WERI-Rb-1 (cell line): ENCODE measurements around the gene PLCG2.

Source experiments
- DNase-seq: peaks from one replicate; pipeline ENCODE4 v3.0.0-alpha.2; 2020
- H3K27ac ChIP-seq: fragments of 250-450 bp; sonication (Bioruptor Pico); 2 replicates; pipeline ENCODE4 v1.5.1; 2020; ENCODE audit warnings: mild to moderate bottlenecking, moderate library complexity
- H3K27me3 ChIP-seq: fragments of 250-450 bp; sonication (Bioruptor Pico); 2 replicates; pipeline ENCODE4 v1.5.1; 2021; ENCODE audit warnings: mild to moderate bottlenecking, low read depth, moderate library complexity; ENCODE audit not compliant: insufficient read depth, severe bottlenecking
- H3K36me3 ChIP-seq: fragments of 250-450 bp; sonication (Bioruptor Pico); 2 replicates; pipeline ENCODE4 v1.5.1; 2020; ENCODE audit warnings: mild to moderate bottlenecking, moderate library complexity
- H3K4me3 ChIP-seq: 2 replicates; pipeline ENCODE4 v1.5.1; 2011; ENCODE audit warnings: low read depth, mild to moderate bottlenecking, control low read depth, low read length
- H3K9me3 ChIP-seq: fragments of 250-450 bp; sonication (Bioruptor Pico); 2 replicates; pipeline ENCODE4 v1.5.1; 2021; ENCODE audit warnings: mild to moderate bottlenecking, moderate library complexity; ENCODE audit not compliant: severe bottlenecking
- CTCF ChIP-seq: IDR thresholded peaks from 2 replicates; pipeline ENCODE4 v1.5.1; 2011; ENCODE audit warnings: low read depth, mild to moderate bottlenecking, control low read depth, inconsistent platforms, low read length

The PLCG2 gene

GRCh38 chr16:81860287-81861266 lies 81.5 kb downstream of the PLCG2 start:
- no peaks in the 10 kb centered on the region for H3K9me3 ChIP-seq
- H3K27ac ChIP-seq = no peak overlapping the region
- no peaks in the 10 kb centered on the region for H3K36me3 ChIP-seq
- no peaks in the 10 kb centered on the region for H3K27me3 ChIP-seq
- no peak overlapping the region for H3K4me3 ChIP-seq
- no peak for TF ChIP-seq CTCF
- DNase-seq = no peak

DNA sequence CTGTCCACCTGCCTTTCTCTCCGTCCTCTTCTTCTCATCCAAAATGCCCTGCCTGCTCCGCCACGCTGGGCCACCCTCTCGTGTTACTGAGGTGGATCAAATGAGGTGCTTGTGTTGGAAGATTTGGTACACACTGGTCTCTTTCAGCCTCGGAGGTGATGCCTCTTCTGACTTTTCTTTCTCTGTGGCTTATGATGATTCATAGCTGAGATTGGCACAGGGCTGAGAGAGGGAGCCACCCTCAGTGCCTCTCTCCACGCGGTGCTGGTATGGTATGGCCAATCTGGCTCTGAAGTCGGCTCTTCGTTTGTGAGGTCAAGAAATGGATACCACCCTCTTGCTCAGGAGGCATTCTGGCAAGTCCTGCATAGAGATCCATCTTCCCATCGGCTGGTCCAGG lies 82.4 kb downstream of the PLCG2 start:
- Histone ChIP-seq H3K4me3 (no peak overlapping the region), H3K9me3 (no peaks in the 10 kb centered on the region), H3K27ac (no peak overlapping the region), H3K36me3 (no peaks in the 10 kb centered on the region), H3K27me3 (no peaks in the 10 kb centered on the region)
- no peak for DNase-seq
- no peak for TF ChIP-seq CTCF

DNA sequence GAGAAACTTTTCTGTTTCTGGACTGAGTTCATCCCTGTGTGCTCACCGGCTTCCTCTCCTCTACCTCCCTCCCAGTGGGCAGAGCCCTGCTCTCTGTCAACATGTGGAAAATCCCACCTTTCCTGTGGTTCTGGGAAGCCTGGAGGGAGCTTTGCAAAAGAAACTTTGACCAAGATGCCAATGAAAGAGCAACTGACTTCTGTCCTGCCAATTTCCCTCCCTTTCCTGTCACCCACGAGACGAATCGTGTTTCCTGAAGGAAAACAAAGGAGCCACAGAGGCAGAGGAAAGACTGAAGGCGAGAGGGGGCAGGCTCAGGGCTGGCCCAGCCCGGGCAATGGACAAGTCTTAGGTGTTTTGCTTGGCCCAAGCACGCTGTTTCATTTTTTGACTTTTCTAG lies 82.8 kb downstream of the PLCG2 start:
- Histone ChIP-seq H3K27me3 (no peaks in the 10 kb centered on the region), H3K27ac (no peak overlapping the region), H3K4me3 (no peak overlapping the region), H3K9me3 (no peaks in the 10 kb centered on the region), H3K36me3 (no peaks in the 10 kb centered on the region)
- DNase-seq = no peak
- no peak for TF ChIP-seq CTCF

DNA sequence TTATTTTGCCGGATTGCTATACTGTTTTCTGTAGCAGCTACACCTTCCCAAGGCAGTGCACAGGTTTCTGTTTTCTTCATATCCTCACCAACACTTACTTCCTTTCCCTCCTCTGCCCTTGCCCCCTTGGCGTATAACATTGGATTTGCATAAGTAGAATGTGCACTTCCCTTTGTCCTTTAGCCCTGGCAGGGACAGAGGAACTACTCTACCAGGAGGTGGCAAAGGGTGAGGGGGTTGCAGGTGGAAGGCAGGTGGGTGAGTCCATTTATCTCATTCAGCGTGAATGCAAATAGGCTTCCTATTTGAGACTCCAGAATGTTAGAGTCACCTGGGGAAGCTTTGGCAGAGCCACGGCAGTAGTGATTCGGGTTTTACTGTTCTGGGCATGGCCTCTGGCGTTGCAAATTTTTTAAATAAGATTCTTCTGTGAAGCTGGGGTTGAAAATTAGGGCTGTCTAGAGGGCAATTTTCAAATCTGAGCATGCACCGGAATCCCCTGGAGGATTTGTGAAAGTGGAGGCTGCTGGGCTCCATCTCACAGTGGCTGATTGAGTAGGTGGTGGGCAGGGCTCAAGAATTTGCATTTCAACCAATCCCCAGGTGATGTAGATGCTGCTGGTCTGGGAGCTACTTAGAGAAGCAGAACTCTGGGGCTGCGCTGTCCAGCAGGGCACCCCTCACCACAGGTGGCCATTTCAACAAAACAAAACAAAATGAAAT lies 84.7 kb downstream of the PLCG2 start:
- DNase-seq = no peak
- no peak overlapping the region for H3K27ac ChIP-seq
- no peaks in the 10 kb centered on the region for H3K36me3 ChIP-seq
- TF ChIP-seq CTCF = no peak
- H3K27me3 ChIP-seq = no peaks in the 10 kb centered on the region
- no peaks in the 10 kb centered on the region for H3K9me3 ChIP-seq
- H3K4me3 ChIP-seq = no peak overlapping the region

DNA sequence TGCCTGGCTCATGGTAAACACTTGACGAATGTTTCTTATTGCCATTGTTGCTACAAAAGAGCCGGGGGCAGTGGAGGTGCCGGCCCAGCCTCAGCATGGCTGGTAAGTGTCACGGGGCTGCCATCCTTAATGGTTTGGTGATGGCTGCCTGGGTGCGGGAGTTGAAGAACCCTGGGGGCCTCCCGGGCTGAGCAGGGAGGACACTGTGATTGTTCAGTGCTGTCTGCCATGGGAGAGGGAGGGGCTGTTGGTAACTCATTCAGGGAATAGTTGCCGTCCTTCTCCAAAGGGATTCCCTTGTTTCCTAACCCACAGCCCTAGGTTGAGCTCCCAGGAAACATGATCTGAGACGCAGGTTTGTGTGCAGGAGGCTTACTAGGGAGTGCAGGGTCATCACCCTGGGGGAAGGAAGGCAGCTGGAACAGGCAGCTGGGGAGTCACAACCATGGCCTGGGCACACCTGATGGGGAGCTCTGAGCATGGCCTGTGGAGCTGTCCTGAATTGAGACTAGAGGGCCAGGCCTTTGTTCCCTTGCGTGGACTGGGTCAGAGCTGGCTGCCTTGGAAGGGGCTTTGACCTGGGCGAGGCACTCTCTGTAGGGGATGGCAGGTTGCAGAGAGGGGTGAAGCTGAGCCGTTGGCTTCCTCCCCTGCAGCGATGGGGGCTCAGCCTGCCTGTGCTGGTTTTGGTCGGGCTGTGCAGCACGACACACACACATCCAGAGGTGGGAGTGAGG lies 85.7 kb downstream of the PLCG2 start:
- H3K36me3 ChIP-seq = no peaks in the 10 kb centered on the region
- H3K4me3 ChIP-seq = no peak overlapping the region
- no peak for DNase-seq
- H3K27me3 ChIP-seq = no peaks in the 10 kb centered on the region
- no peaks in the 10 kb centered on the region for H3K9me3 ChIP-seq
- TF ChIP-seq CTCF = no peak
- H3K27ac ChIP-seq = no peak overlapping the region
